Measurements from ENCODE around the gene CCM2.

The CCM2 gene

DNA sequence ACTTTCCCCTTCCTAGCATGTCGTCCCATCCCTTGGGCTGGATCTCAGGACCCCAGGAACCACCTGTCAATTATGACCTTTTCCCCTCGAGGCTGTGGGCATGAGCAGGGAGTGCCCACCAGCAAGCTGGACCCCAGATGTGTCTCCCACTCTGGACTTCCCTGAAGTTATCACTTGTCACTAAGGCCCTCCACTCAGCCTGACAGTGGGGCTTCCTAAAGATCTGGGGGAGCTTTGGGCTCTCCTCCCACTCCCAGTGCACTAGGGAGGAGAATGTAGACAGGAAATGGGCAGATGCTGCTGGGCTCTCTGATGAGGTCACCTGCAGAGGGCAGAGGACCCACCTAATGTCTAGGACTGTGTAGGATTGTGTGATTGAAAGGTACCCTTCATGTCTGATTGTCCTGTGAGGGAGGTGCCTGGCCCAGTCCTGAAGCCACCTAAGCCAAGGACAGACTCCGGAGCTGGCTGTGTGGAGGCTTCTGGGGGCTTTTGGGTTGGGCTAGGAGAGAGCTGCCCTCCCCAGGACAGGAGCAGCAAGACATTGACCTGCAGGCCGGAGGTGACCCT, 39.9 kb upstream of the CCM2 start:
- H3K4me3 ChIP-seq (replicated peaks; ENCODE audit: low read depth, low read length), result no peak overlapping the region
- TF ChIP-seq, protein P1, sequence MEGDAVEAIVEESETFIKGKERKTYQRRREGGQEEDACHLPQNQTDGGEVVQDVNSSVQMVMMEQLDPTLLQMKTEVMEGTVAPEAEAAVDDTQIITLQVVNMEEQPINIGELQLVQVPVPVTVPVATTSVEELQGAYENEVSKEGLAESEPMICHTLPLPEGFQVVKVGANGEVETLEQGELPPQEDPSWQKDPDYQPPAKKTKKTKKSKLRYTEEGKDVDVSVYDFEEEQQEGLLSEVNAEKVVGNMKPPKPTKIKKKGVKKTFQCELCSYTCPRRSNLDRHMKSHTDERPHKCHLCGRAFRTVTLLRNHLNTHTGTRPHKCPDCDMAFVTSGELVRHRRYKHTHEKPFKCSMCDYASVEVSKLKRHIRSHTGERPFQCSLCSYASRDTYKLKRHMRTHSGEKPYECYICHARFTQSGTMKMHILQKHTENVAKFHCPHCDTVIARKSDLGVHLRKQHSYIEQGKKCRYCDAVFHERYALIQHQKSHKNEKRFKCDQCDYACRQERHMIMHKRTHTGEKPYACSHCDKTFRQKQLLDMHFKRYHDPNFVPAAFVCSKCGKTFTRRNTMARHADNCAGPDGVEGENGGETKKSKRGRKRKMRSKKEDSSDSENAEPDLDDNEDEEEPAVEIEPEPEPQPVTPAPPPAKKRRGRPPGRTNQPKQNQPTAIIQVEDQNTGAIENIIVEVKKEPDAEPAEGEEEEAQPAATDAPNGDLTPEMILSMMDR (IDR thresholded peaks at IDR 0.05; ENCODE audit: low read length, missing control alignments), result no peak
- no peak for DNase-seq (ENCODE audit: low read depth)

DNA sequence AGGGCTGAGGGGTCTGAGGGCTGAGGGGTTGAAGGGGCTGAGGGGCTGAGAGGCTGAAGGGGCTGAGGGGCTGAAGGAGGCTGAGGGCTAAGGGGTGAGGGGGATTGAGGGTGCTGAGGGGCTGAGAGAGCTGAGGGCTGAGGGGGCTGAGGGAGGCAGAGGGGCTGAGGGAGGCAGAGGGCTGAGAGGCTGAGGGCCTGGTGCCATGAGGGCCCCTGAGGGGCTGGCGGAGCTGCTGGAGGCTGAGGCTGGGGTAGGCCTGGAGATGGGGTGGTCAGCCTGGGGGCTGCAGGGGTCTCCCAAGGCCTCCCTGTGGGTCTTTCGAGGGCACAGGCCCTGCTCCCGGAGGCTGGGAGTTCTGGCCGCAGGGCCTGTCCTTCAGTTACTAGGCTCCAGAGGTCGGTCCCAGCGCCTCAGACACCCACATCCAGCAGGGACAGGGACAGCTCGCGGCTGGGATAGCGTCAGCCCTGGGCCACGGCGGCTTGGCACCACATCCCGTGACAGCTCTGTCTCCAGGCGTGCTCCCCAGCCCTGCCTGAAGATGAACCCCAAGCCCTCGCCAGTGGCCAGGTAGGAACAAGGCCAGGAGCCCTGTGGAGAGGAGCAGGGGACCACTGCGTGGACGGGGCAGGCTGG, 38.0 kb upstream of the CCM2 start:
- DNase-seq (ENCODE audit: low read depth), result no peak
- no peak overlapping the region for H3K4me3 ChIP-seq (replicated peaks; ENCODE audit: low read depth, low read length)
- TF ChIP-seq, protein P1 (IDR thresholded peaks at IDR 0.05; ENCODE audit: low read length, missing control alignments), result no peak

DNA sequence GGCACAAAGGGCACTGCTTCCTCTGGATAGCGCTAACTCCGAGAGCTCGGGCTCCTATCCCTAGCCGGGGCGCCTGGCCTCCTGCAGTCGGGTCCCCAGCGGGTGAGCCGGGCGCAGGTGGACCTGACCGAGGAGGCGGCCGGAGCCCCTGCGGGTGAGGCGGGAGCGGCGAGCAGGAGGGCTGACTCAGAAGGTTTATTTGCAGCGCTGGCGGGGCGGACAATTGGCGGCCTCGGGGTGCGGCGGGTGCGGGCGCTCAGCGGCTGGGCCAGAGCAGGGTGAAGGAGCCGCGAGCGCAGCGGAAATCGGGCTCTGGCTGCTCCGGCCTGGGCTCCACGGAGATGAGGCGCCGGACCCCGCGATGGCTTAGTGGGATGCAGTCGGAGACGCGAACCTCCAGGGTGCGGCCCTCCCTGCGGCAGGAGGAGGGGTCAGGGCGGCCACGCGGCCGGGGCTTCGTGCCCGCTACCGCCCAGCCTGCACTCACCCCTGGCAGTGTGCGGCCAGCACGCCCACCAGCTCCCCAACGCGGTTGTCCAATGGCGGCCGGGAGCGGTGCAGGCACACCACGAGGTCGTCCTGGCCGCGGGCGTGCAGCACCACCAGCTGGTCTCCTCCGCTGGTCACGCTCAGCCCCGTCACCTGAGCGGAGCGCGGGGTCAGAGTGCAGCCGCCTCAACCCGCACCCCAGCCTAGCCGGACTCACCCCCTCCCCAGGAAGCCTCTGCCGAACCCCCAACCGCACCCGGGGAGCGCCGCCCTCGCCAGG, 37.3 kb upstream of the CCM2 start:
- H3K4me3 ChIP-seq (replicated peaks; ENCODE audit: low read depth, low read length), result peak overlapping the region; percentile 42
- TF ChIP-seq, protein P1 (IDR thresholded peaks at IDR 0.05; ENCODE audit: low read length, missing control alignments), result no peak
- peak; percentile 25 for DNase-seq (ENCODE audit: low read depth)

DNA sequence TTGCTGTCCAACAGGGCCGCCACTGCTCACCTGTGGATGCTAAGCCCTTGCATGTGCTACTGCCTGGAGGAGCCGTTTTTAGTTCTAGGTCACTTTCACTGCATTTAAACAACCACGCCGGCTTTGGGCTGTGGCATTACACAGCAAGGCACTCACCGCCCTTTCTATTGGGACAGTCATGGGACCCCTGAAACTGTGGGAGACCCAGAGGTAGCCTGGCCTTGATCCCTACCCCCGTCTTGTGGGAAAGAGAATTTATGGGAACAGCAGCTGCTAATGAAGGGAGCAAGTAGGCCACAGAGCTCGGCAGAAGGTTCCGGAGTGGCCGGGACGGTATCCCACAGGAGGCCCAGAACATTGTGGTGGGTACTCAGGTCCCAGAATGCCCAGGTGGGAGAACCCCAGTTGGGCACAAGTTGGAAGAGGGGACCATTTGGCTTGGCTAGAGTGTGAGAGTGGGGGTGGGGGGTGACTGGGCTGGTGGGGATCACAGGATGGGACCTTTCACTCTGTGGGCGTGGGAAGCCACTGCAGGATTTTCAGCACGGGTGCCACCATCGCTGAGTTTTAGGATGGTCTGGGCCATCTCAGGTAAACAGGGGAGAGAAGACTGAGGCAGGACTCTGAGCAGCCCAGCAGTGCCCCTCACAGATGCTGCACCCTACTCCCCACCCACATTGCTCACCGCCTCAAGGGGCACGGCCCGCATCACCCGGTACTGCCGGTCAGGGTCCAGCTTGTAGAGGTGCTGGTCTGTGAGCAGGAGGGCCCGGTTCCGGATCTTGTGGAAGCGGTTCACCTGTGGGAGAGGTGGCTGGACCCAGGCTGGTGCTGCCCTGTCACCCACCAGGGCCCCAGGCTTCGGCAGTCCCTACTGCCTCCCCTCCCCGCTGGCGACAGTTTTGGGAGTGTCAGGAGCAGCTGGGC, 36.4 kb upstream of the CCM2 start:
- TF ChIP-seq, protein P1 (IDR thresholded peaks at IDR 0.05; ENCODE audit: low read length, missing control alignments), result no peak
- no peak for DNase-seq (ENCODE audit: low read depth)
- H3K4me3 ChIP-seq (replicated peaks; ENCODE audit: low read depth, low read length), result no peak overlapping the region

DNA sequence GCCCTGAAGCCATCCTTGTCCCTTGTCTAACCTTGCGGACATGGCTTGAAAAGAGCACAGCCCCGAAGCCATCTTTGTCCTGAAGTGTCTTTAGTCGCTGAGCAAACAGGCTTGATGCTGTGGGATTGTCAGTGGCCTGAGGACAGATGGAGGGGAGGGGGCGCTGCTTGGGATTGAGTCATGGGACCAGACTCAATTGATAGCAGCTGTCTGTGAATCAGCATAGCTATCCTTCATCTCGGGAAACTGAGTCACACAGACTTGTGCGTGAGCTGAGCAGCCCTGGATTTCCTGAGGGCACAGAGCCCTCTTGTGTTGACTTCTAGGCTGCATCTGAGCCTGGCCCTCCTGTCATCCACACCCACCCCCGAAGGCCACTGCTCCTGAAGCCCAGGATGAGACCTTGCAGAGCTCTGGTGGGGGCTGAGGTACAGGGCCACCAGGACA, 35.6 kb upstream of the CCM2 start:
- no peak for DNase-seq (ENCODE audit: low read depth)
- H3K4me3 ChIP-seq (replicated peaks; ENCODE audit: low read depth, low read length), result no peak overlapping the region
- TF ChIP-seq, protein P1 (IDR thresholded peaks at IDR 0.05; ENCODE audit: low read length, missing control alignments), result peak; percentile 40

DNA sequence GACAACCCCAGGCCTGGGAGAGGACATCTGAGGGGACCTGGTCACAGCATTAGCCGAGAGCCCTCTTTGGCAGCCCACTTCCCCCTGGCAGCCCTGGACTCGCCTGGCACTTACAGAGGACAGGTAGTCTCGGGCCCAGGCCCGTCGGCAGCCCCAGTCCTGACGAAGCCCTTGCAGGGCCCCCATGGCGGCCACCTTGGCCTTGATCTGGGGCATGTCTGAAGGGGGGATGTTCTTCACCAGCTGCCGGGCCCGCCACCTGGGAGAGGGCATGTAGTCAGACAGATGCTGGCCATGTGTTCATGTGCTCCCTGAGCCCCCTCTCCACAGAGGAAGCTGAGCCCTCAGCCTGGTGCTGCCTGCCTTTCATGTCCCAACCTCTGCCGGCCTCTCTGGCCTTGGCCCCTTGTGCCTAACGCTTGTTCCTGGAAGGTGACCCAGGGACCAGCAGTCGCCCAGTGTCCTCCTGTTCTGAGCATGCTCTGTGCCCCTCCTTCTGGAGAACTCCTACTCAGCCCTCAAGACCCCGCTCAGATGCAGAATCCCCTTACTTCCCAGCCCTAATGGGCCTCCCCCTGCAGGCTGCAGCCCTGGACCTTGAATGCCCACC, 35.1 kb upstream of the CCM2 start:
- no peak for DNase-seq (ENCODE audit: low read depth)
- H3K4me3 ChIP-seq (replicated peaks; ENCODE audit: low read depth, low read length), result no peak overlapping the region
- TF ChIP-seq, protein P1 (IDR thresholded peaks at IDR 0.05; ENCODE audit: low read length, missing control alignments), result no peak
